Heart right ventricle (tissue), 16 donors: ENCODE results near the gene PSTPIP1. TPM values are rescaled to one million over a fixed set of nuclear protein-coding genes. Genes with fewer than 3 reads are reported as not detected.

ENCODE experiments used
- ATAC-seq, 8 donors: fragments of 200-7000 bp; cut with Tn5 transposase; one replicate each; pipeline ENCODE4 v1.9.1; 2020; ENCODE audit warnings: mild to moderate bottlenecking in 8 of 8, moderate library complexity in 8 of 8, moderate number of reproducible peaks in 1 of 8
- DNase-seq, 2 donors: peaks; one replicate each; pipeline ENCODE4 v3.0.0-alpha.2; 2020
- H3K27ac ChIP-seq, 10 donors: fragments of 200-600 bp; sonication (generic) in 2 of 10; one replicate each; pipeline versions ENCODE4 v1.5.0 to v1.8.0; 2020 to 2022; ENCODE audit warnings: mild to moderate bottlenecking in 3 of 10
- H3K27me3 ChIP-seq, 7 donors: fragments of 200-600 bp; one replicate each; pipeline ENCODE4 v1.8.0; 2021 to 2022; ENCODE audit warnings: mild to moderate bottlenecking in 2 of 7
- H3K36me3 ChIP-seq, 9 donors: fragments of 200-600 bp; sonication (generic) in 1 of 9; one replicate each; pipeline versions ENCODE4 v1.5.0 to v1.8.0; 2020 to 2022; ENCODE audit warnings: mild to moderate bottlenecking in 2 of 9
- H3K4me1 ChIP-seq, 9 donors: fragments of 200-600 bp; sonication (generic) in 1 of 9; one replicate each; pipeline versions ENCODE4 v1.5.0 to v1.8.0; 2020 to 2022; ENCODE audit warnings: mild to moderate bottlenecking in 4 of 9
- H3K4me3 ChIP-seq, 10 donors: fragments of 200-600 bp; sonication (generic) in 2 of 10; one replicate each; pipeline versions ENCODE4 v1.5.0 to v1.8.0; 2020 to 2022; ENCODE audit warnings: mild to moderate bottlenecking in 7 of 10, moderate library complexity in 2 of 10
- H3K9me3 ChIP-seq, 11 donors: fragments of 200-600 bp in 10 of 11; sonication (generic) in 2 of 11; one replicate each; pipeline versions ENCODE4 v1.5.0 to v1.8.0; 2013 to 2022; ENCODE audit warnings: mild to moderate bottlenecking in 2 of 11, control low read depth in 1 of 11, moderate library complexity in 1 of 11
- CTCF ChIP-seq, 9 donors: fragments of 200-600 bp; sonication (generic) in 2 of 9; IDR thresholded peaks; one replicate each; pipeline versions ENCODE4 v1.5.0 to v1.8.0; 2021 to 2022; ENCODE audit warnings: antibody characterized with exemption in 9 of 9, mild to moderate bottlenecking in 5 of 9, moderate library complexity in 1 of 9
- WGBS, 2 donors: extraction: QIAGEN DNeasy Blood & Tissue Kit; methylation state at CpG; one replicate each; pipeline ENCODE4 v1.1.7; 2013; ENCODE audit warnings: inconsistent platforms in 1 of 2; 5-methylcytosine and 5-hydroxymethylcytosine counted together
- intact Hi-C, 10 donors: fragments of 100-400 bp; cut with DNase I; formaldehyde crosslinking; loops; one replicate each; pipeline versions ENCODE4 v1.11.1 to v1.14.2; 2022
- polyA plus RNA-seq, 2 donors: library from polyadenylated mRNA; stranded (reverse); fragments of 200-250 nt; gene quantifications; one replicate each; pipeline ENCODE4 v1.2.3, GENCODE V29; 2013
- total RNA-seq, 10 donors: library from RNA; stranded (reverse); fragmentation: NEBNext Ultra II Directional in 3 of 10; extraction: Animal tissue kit (Norgen Biotek cat#: 25700) in 3 of 10; gene quantifications; one replicate each; pipeline versions ENCODE4 v1.2.1 to v1.2.4, GENCODE V29; 2021 to 2023
- donor health status: Arrhythmogenic right ventricular cardiomyopathy.
- donor health status: ischemic (EF 13 %, LVEDD 7.1; RV severe dilation, severe dysfunction).
- donor health status: healthy with polysubstance abuse.
- donor health status: DM: no; HTN: yes; CAD: no.
- donor health status: DM: no; HTN: no; CAD: no.
- donor health status: ischemic (EF 25% LVEDD 6.9; RV normal size, moderate dysfunction).
- donor health status: ischemic (EF 25% LVEDD 5.7; RV mildly dilated, moderate dysfunction).
- donor health status: healthy.
- donor health status: DM: yes; HTN: yes; CAD: no.
- donor health status: Ischemic cardiomyopathy.
- donor health status: ischemic (EF 35%, LVEDD 5.7; RV mildly dilated, moderate dysfunction).
- donor health status: nonischemic (EF 11% LVEDD 7.7; RV severe dilation, severe dysfunction).
- donor health status: DM: yes; HTN: yes; CAD: no.
- donor health status: PGD.
- donor health status: ischemic (EF 29% LVEDD 5.4; RV normal size, mild dysfunction).
- donor health status: nonischemic (EF 23%, LVEDD 6.1; RV moderate dilation, normal function).

Gene PSTPIP1
- total and polyA plus RNA-seq, 12 donors: 1.3 to 10.4 (median 2.9) TPM; not detected in 1

- ATAC-seq (no peak), DNase-seq (no peak)
- H3K4me1 ChIP-seq: peaks cover 0 to 40% (median 33%) of the 10 kb centered on the region in 9 donors
- no peak overlapping the region for H3K27ac ChIP-seq
- intact Hi-C loops: no loop called here
- no peaks in the 10 kb centered on the region for H3K9me3 ChIP-seq
- peaks cover 0 to 36% (median 4%) of the 10 kb centered on the region in 9 donors for H3K36me3 ChIP-seq
- TF ChIP-seq CTCF (IDR thresholded peaks at IDR 0.05): no peak
- no peak overlapping the region for H3K4me3 ChIP-seq
- no peaks in the 10 kb centered on the region for H3K27me3 ChIP-seq
- WGBS, 2 donors: 76 to 84% methylated on average over 1 of the region's 1 CpG
These were observed 62.1 kb downstream of the PSTPIP1 start for GRCh38 chr15:77057072-77057471.

- Histone ChIP-seq H3K4me3 (no peak overlapping the region), H3K27ac (no peak overlapping the region), H3K27me3 (no peaks in the 10 kb centered on the region), H3K4me1 (peaks cover 0 to 42% (median 36%) of the 10 kb centered on the region in 9 donors), H3K36me3 (peaks cover 0 to 30% (median 0%) of the 10 kb centered on the region in 9 donors), H3K9me3 (no peaks in the 10 kb centered on the region)
- 94 to 95% methylated on average over 4 of the region's 4 CpGs for WGBS, 2 donors
- no peak for ATAC-seq
- DNase-seq: no peak
- TF ChIP-seq CTCF (IDR thresholded peaks at IDR 0.05): no peak
- intact Hi-C loops: loop anchor here in 1 of 10 donors (2.0 kb wide), 1 partner anchor 15 kb away; no protein-coding TSS in a partner anchor
These were observed 62.8 kb downstream of the PSTPIP1 start for GRCh38 chr15:77057685-77058084.

- no peak for DNase-seq
- Histone ChIP-seq H3K4me1 (peaks cover 0 to 42% (median 36%) of the 10 kb centered on the region in 9 donors), H3K4me3 (no peak overlapping the region), H3K36me3 (peaks cover 0 to 22% (median 0%) of the 10 kb centered on the region in 9 donors), H3K27me3 (no peaks in the 10 kb centered on the region), H3K27ac (no peak overlapping the region), H3K9me3 (no peaks in the 10 kb centered on the region)
- WGBS, 2 donors: 95% methylated on average over 4 of the region's 4 CpGs
- intact Hi-C loops: loop anchor here in 1 of 10 donors (2.0 kb wide), 1 partner anchor 16 kb away; no protein-coding TSS in a partner anchor
- ATAC-seq: no peak
- TF ChIP-seq CTCF (IDR thresholded peaks at IDR 0.05): no peak
These were observed 63.5 kb downstream of the PSTPIP1 start for GRCh38 chr15:77058468-77058867.

- ATAC-seq (peak in 4 of 8 donors; percentile 32 to 54 (median 48)), DNase-seq (no peak)
- peaks cover 0 to 9% (median 0%) of the 10 kb centered on the region in 9 donors for H3K36me3 ChIP-seq
- peaks cover 0 to 54% (median 42%) of the 10 kb centered on the region in 9 donors for H3K4me1 ChIP-seq
- 3 to 9% methylated on average over 2 of the region's 2 CpGs for WGBS, 2 donors
- no peaks in the 10 kb centered on the region for H3K27me3 ChIP-seq
- no peak for TF ChIP-seq CTCF (IDR thresholded peaks at IDR 0.05)
- H3K27ac ChIP-seq: peak overlapping the region in 4 of 10 donors; percentile 35 to 78 (median 48)
- intact Hi-C loops: loop anchor here in 1 of 10 donors (2.0 kb wide), 1 partner anchor 17 kb away; no protein-coding TSS in a partner anchor
- H3K4me3 ChIP-seq: no peak overlapping the region
- H3K9me3 ChIP-seq: no peaks in the 10 kb centered on the region
These were observed 64.9 kb downstream of the PSTPIP1 start for GRCh38 chr15:77059786-77060361.
